B cell (primary cell): ENCODE measurements around the gene TAS1R2.

Experiments used
- CTCF ChIP-seq: fragments of 200-600 bp; IDR thresholded peaks from one replicate; pipeline ENCODE4 v1.8.0; 2022; ENCODE audit warnings: antibody characterized with exemption, mild to moderate bottlenecking
- EZH2 ChIP-seq: IDR thresholded peaks from 2 replicates; pipeline ENCODE4 v1.6.1; 2012; ENCODE audit warnings: borderline replicate concordance, low read depth, mild to moderate bottlenecking, moderate library complexity, low read length; ENCODE audit not compliant: insufficient read depth, poor library complexity, severe bottlenecking

- no peak for TF ChIP-seq CTCF
- no peak for TF ChIP-seq EZH2
These were observed 64.3 kb downstream of the TAS1R2 start for GRCh38 chr1:18795002-18795689.
